Hematopoietic multipotent progenitor cell treated with erythropoietin and hydrocortisone succinate and interleukin-3 and kit ligand, for 8 days (in vitro differentiated cells): ENCODE results near the gene PTH.

Experiments
- DNase-seq: peaks from one replicate; pipeline ENCODE4 v3.0.0-alpha.2; 2015

Gene PTH

DNA sequence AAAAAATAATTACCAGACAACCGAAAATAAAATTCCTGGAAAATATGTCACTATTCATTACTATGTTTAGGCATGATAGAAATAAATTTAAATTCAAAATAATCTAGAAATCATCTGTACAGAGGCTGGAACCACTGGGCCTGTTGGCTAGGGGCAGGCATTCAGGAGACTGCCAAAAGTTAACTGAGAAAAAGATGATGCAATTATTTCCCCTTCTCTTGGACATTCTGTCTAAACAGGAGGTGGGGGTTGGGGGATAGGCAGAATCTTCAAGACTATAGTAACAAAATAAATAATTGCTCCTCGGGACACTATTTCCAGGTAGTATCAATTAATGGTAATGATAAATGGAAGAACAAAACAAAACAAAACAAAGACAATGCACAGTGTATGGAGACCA, 46.9 kb downstream of the PTH start:
- DNase-seq: no peak

GRCh38 chr11:13446444-13446843, 49.4 kb downstream of the PTH start:
- no peak for DNase-seq

DNA sequence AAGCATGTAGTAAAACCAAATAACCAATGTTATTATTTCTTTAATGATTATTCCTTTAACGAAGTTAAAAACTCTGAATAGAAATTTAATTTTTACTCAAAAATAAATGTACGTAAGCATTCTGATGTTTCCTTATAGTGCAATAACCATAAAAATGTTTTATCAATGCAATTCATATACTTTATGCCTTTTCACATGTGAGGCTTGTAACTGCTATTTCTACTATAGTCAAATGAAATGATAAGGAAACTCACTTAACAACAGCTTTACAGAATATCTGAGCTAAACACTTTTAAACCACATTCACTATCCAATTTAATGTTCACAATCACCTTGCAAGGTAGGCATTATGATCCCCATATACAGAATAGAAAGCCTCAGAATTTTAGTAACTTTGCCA, 50.2 kb downstream of the PTH start:
- DNase-seq: no peak
